Activated T-cell treated with anti-CD3 and anti-CD28 coated beads, Interleukin-2, amount 50 U/mL, for 72 hours (primary cell): ENCODE results near the gene RELB. TPM values are rescaled to one million over a fixed set of nuclear protein-coding genes. Genes with fewer than 3 reads are reported as not detected.
"Not testable (repeated sequence)": the region's sequence is repeated elsewhere in the genome, so short reads cannot be mapped to it uniquely, and the experiment has no call there.

Experiments
- ATAC-seq, 2 donors: fragments of 150-1000 bp; cut with Tn5 transposase; replicated peaks in 1 of 2; 2 replicates each; pipeline ENCODE4 v1.10.0; 2021; ENCODE audit warnings: moderate library complexity in 2 of 2, mild to moderate bottlenecking in 1 of 2
- DNase-seq, 2 donors: peaks; one replicate each; pipeline ENCODE4 v3.0.0; 2021 to 2022; ENCODE audit warnings: mixed read lengths in 1 of 2
- H3K27ac Mint-ChIP-seq: one replicate; pipeline ENCODE4 v1.8.0; 2022; ENCODE audit warnings: mild to moderate bottlenecking, moderate library complexity, mixed read lengths
- H3K27me3 Mint-ChIP-seq: one replicate; pipeline ENCODE4 v1.8.0; 2022; ENCODE audit warnings: low read depth, mixed read lengths
- H3K36me3 Mint-ChIP-seq, 2 donors: one replicate each; pipeline ENCODE4 v1.8.0; 2022; ENCODE audit warnings: mixed read lengths in 2 of 2, mild to moderate bottlenecking in 1 of 2; ENCODE audit not compliant: insufficient read depth in 2 of 2
- H3K4me1 Mint-ChIP-seq: one replicate; pipeline ENCODE4 v1.8.0; 2022; ENCODE audit warnings: low read depth, mixed read lengths
- H3K4me3 Mint-ChIP-seq, 2 donors: one replicate each; pipeline ENCODE4 v1.8.0; 2022; ENCODE audit warnings: mild to moderate bottlenecking in 2 of 2, mixed read lengths in 2 of 2, moderate library complexity in 2 of 2
- H3K9me3 Mint-ChIP-seq, 2 donors: one replicate each; pipeline ENCODE4 v1.8.0; 2022; ENCODE audit warnings: mixed read lengths in 2 of 2
- total RNA-seq, 2 donors: library from RNA; stranded (reverse); gene quantifications; one replicate each; pipeline ENCODE4 v1.2.3, GENCODE V29; 2022

Gene RELB
- total RNA-seq, 2 donors from 2014 or later, result 142 to 145 TPM

DNA sequence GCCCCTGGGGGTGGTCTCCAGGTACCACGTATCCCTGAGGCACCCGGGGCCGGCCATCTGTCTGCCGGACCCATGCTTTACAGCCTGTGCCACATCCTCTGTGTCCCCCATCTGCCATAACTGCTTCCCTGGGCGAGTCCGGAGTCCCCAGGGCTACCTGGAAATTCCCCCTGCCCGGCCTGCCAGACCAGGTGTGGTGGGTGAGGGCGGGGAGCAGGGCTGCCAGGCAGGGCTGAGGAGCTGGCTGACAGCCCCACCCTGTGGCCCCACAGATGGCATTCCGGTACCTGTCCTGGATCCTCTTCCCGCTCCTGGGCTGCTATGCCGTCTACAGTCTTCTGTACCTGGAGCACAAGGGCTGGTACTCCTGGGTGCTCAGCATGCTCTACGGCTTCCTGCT lies 10.3 kb upstream of the RELB start:
- H3K36me3 Mint-ChIP-seq, result peaks cover 0 to 2% of the 10 kb centered on the region in 2 donors
- no peaks in the 10 kb centered on the region for H3K9me3 Mint-ChIP-seq
- H3K27ac Mint-ChIP-seq, result no peak overlapping the region
- H3K4me1 Mint-ChIP-seq, result no peaks in the 10 kb centered on the region
- H3K4me3 Mint-ChIP-seq, result no peak overlapping the region
- no peaks in the 10 kb centered on the region for H3K27me3 Mint-ChIP-seq
- DNase-seq (no peak), ATAC-seq (no peak)

DNA sequence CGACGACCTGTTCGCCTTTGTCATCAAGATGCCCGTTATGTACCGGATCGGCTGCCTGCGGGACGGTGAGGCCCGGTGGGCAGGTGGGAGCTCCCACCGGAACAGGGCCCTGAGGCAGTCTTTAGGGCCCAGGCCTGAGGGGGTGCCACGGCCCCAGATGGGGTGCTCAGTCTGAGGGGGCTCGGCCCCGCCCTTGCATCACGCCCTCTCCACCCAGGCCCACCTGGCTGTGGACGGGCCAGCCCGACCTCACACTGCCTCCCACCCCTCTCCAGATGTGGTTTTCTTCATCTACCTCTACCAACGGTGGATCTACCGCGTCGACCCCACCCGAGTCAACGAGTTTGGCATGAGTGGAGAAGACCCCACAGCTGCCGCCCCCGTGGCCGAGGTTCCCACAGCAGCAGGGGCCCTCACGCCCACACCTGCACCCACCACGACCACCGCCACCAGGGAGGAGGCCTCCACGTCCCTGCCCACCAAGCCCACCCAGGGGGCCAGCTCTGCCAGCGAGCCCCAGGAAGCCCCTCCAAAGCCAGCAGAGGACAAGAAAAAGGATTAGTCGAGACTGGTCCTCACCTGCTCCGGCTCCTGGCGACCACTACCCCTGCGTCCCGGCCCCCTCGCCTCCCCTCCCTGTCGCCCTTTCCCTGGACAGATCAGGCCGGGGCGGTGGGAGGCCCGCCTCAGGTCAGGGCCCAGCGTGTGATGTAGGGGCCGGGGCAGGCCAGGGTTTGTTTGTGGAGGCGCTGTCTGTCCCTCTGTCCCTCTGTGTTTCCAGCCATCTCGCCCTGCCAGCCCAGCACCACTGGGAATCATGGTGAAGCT lies 8.7 kb upstream of the RELB start:
- DNase-seq (no peak), ATAC-seq (no peak)
- H3K4me3 Mint-ChIP-seq, result no peak overlapping the region
- no peak overlapping the region for H3K27ac Mint-ChIP-seq
- no peaks in the 10 kb centered on the region for H3K27me3 Mint-ChIP-seq
- no peaks in the 10 kb centered on the region for H3K4me1 Mint-ChIP-seq
- peaks cover 0 to 2% of the 10 kb centered on the region in 2 donors for H3K36me3 Mint-ChIP-seq
- H3K9me3 Mint-ChIP-seq, result no peaks in the 10 kb centered on the region

GRCh38 chr19:44993526-44993925 lies 7.7 kb upstream of the RELB start:
- Mint-ChIP-seq H3K4me1 (no peaks in the 10 kb centered on the region), H3K27me3 (no peaks in the 10 kb centered on the region), H3K4me3 (no peak overlapping the region), H3K9me3 (no peaks in the 10 kb centered on the region), H3K36me3 (peaks cover 0 to 2% of the 10 kb centered on the region in 2 donors), H3K27ac (no peak overlapping the region)
- ATAC-seq, result no peak
- DNase-seq, result no peak

DNA sequence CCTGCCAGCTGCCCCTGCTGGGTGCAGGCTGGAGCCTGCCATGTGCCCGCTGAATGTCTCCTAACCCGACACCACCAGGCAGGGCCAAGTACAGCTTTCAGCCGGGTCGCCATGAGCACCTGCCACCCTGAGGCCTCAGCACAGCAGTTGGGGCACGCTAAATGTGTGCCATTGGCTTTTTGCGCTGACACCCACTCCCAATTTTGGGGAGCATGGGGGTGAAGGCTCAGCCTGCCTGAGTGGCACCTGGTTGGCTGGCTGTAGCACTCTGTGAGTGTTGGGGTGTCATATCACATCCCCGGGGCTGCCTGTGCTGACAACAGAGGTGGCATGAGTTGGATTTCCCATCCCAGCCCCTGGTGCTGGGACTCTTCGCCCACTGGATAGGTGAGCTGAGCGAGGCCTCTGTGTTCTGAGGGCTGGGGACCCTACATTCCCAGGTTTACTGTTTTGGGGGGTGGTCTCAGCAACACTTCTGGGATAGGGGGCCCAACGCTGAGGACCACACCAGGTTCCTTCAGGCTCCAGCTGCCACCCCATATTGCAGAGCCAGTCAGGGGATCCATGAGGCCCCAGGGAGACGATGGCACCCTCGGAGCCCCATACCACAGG lies 7.2 kb upstream of the RELB start:
- DNase-seq, result no peak
- no peak overlapping the region for H3K4me3 Mint-ChIP-seq
- no peak overlapping the region for H3K27ac Mint-ChIP-seq
- peaks cover 0 to 2% of the 10 kb centered on the region in 2 donors for H3K36me3 Mint-ChIP-seq
- no peaks in the 10 kb centered on the region for H3K9me3 Mint-ChIP-seq
- no peak for ATAC-seq
- no peaks in the 10 kb centered on the region for H3K4me1 Mint-ChIP-seq
- no peaks in the 10 kb centered on the region for H3K27me3 Mint-ChIP-seq

GRCh38 chr19:44998025-44998424 lies 3.2 kb upstream of the RELB start:
- Mint-ChIP-seq H3K27me3 (no peaks in the 10 kb centered on the region), H3K4me3 (no peak overlapping the region), H3K27ac (no peak overlapping the region), H3K36me3 (peaks cover 1 to 4% of the 10 kb centered on the region in 2 donors), H3K4me1 (peaks cover 16% of the 10 kb centered on the region), H3K9me3 (no peaks in the 10 kb centered on the region)
- no peak for ATAC-seq
- no peak for DNase-seq

- not testable (repeated sequence) for H3K27me3 Mint-ChIP-seq, ATAC-seq, DNase-seq, H3K4me3 Mint-ChIP-seq, H3K36me3 Mint-ChIP-seq, H3K27ac Mint-ChIP-seq, H3K9me3 Mint-ChIP-seq
- peaks cover 16% of the 10 kb centered on the region for H3K4me1 Mint-ChIP-seq
These were observed 1.9 kb upstream of the RELB start for GRCh38 chr19:44999131-44999925.

DNA sequence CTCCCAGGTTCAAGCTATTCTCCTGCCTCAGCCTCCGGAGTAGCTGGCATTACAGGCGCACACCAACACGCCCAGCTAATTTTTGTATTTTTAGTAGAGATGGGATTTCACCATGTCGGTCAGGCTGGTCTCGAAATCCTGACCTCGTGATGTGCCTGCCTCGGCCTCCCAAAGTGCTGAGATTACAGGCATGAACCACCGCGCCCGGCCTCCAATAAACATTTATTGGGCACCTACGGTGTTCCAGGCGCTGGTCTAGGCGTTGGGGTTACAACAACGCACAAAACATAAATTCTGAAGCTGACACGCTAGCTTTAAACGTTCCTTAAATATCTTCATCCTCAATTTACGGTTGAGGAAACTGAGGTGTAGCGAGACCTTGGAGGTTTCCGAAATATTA lies 599 bp upstream of the RELB start:
- peak overlapping the region; percentile 54 for H3K27ac Mint-ChIP-seq
- not testable (repeated sequence) for H3K36me3 Mint-ChIP-seq, DNase-seq, ATAC-seq, H3K9me3 Mint-ChIP-seq, H3K27me3 Mint-ChIP-seq
- H3K4me1 Mint-ChIP-seq, result peaks cover 16% of the 10 kb centered on the region
- peak overlapping the region; percentile 77 to 82 for H3K4me3 Mint-ChIP-seq

GRCh38 chr19:45003485-45003884 lies 2.2 kb downstream of the RELB start:
- Mint-ChIP-seq H3K27me3 (no peaks in the 10 kb centered on the region), H3K4me3 (peak overlapping the region in 1 of 2 donors; percentile 29), H3K9me3 (no peaks in the 10 kb centered on the region), H3K27ac (no peak overlapping the region), H3K36me3 (peaks cover 6 to 16% of the 10 kb centered on the region in 2 donors), H3K4me1 (peaks cover 16% of the 10 kb centered on the region)
- ATAC-seq (no peak), DNase-seq (no peak)

GRCh38 chr19:45005787-45006186 lies 4.5 kb downstream of the RELB start:
- Mint-ChIP-seq H3K9me3 (no peaks in the 10 kb centered on the region), H3K27me3 (no peaks in the 10 kb centered on the region), H3K36me3 (peaks cover 6 to 16% of the 10 kb centered on the region in 2 donors), H3K4me3 (no peak overlapping the region), H3K4me1 (peaks cover 11% of the 10 kb centered on the region), H3K27ac (no peak overlapping the region)
- DNase-seq (no peak), ATAC-seq (no peak)

DNA sequence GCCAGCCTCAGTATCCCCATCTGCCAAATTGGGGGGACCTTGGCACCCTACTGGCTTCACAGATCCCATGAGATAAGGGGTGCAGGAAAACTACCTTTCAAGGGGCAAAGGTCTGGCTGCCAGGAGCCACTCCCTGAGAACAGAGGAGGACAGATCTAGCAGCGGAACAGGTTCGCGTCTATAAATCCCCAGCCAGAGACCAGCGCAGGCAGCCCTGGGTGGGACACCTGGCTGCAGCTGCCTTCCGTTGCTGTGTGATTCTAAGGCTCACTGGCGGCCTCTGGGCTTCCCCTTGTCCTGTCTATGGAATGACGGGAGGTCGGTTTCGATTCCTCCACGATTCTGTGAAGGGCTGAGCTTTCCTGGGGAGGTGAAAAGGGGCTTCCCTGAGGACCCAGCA lies 7.3 kb downstream of the RELB start:
- ATAC-seq, result no peak
- H3K4me1 Mint-ChIP-seq, result no peaks in the 10 kb centered on the region
- no peaks in the 10 kb centered on the region for H3K27me3 Mint-ChIP-seq
- H3K36me3 Mint-ChIP-seq, result peaks cover 7 to 13% of the 10 kb centered on the region in 2 donors
- no peak for DNase-seq
- no peak overlapping the region for H3K4me3 Mint-ChIP-seq
- H3K9me3 Mint-ChIP-seq, result no peaks in the 10 kb centered on the region
- no peak overlapping the region for H3K27ac Mint-ChIP-seq

DNA sequence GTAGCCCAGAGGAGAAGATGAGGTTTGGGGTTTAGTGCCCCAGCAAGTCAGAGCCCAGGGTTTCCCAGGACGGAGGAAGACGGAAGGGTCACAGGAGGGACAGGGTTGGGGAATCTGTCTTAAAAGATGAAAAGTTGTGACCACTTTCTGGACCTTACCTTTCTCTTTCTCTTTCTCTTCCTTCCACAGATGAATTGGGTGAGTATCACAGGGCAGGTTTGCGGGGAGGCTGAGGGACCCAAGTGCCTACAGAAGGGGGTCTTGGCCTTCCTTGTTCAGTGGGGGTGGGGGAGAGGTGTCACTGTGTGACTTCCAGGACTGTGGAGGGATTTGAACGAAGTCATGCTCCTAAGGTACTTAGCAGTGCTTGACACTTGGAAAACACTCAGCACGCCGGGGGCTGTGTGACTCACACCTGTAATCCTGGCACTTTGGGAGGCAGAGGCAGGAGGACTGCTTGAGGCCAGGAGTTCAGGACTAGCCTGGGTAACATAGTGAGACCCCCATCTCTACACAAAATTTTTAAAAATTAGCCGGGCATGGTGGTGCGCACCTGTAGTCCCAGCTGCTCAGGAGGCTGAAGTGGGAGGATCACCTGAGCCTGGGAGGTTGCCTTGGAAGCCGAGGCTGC lies 8.5 kb downstream of the RELB start:
- ATAC-seq (no peak), DNase-seq (no peak)
- Mint-ChIP-seq H3K27ac (no peak overlapping the region), H3K9me3 (no peaks in the 10 kb centered on the region), H3K4me1 (no peaks in the 10 kb centered on the region), H3K36me3 (peaks cover 7 to 15% of the 10 kb centered on the region in 2 donors), H3K4me3 (no peak overlapping the region), H3K27me3 (no peaks in the 10 kb centered on the region)

GRCh38 chr19:45010306-45010705 lies 9.0 kb downstream of the RELB start:
- Mint-ChIP-seq H3K27me3 (no peaks in the 10 kb centered on the region), H3K9me3 (no peaks in the 10 kb centered on the region), H3K36me3 (peaks cover 7 to 15% of the 10 kb centered on the region in 2 donors), H3K4me1 (no peaks in the 10 kb centered on the region), H3K4me3 (no peak overlapping the region), H3K27ac (no peak overlapping the region)
- DNase-seq, result no peak
- ATAC-seq, result no peak

- H3K4me3 Mint-ChIP-seq, result no peak overlapping the region
- H3K4me1 Mint-ChIP-seq, result peaks cover 12% of the 10 kb centered on the region
- H3K36me3 Mint-ChIP-seq, result peaks cover 5 to 9% of the 10 kb centered on the region in 2 donors
- no peaks in the 10 kb centered on the region for H3K9me3 Mint-ChIP-seq
- DNase-seq, result no peak
- H3K27me3 Mint-ChIP-seq, result no peaks in the 10 kb centered on the region
- H3K27ac Mint-ChIP-seq, result no peak overlapping the region
- no peak for ATAC-seq
These were observed 10.7 kb downstream of the RELB start for GRCh38 chr19:45011959-45012358.
